DMS53 treated with DMSO at 0.1 percent for 48 hours (cell line): ENCODE measurements around the gene ALDH1A2.
"Not testable (repeated sequence)": the region's sequence is repeated elsewhere in the genome, so short reads cannot be mapped to it uniquely, and the experiment has no call there.

Experiments used
- DNase-seq: peaks from one replicate; lab custom pipeline; 2025; ENCODE audit not compliant: unreplicated experiment; lab: John Stamatoyannopoulos, UW

The ALDH1A2 gene

GRCh38 chr15:58065445-58066041, at the start of gene ALDH1A2:
Gene ALDH1A2, minus strand, starts transcription at chr15:58065711. Its CDS starts 61 bp downstream, at chr15:58065650.
- no peak for DNase-seq

DNA sequence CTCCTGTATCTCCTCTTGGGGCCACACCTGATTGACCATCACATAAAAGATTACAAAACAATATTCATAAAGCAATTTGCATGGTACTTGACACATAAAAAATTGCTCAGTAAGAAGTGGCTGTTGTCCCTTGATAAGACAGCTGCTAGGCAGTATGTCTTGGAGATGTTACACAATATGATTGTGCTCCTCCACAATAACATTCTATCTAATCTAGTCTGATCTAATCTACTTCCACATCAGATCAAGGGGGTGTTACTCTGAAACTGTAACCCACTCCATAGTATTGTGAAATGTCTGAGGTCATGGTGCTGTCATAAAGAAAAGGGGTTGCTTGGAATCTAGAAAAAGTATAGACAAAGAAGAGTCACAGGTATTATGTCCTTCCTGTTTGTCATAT, 49.3 kb upstream of the ALDH1A2 start:
- DNase-seq, result no peak

DNA sequence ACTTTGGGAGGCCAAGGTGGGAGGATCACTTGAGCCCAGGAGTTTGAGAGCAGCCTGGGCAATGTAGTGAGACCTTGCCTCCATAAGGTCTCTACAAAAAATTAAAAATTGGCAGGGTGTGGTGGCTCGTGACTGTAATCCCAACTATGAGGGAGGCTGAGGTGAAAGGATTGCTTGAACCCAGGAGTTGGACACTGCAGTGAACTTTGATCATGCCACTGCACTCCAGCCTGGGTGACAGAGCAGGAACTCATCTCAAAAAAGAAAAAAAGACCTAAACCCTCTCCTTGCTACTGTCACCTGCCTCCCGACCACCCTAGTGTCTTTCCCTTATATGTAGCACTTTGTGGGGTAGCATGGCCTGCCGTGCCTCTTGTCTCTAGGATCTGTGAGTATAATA, 48.9 kb upstream of the ALDH1A2 start:
- no peak for DNase-seq

- not testable (repeated sequence) for DNase-seq
These were observed 47.8 kb upstream of the ALDH1A2 start for GRCh38 chr15:58113358-58113757.

DNA sequence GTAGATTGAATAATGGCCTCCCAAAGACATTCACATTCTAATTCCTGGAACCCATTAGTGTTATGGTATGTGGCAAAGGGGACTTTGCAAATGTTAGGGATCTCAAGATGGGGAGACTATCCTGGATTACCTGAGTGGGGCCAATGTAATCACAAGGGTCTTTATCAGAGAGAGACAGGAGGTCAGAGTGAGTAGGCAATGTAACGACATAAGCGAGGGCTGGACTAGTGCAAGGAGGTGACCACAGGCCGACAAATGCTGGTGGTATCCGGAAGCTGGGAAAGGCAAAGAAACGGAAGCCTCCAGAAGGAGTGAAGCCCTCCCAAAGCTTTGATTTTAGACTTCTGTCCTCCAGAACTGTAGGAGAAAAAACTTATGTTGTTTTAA, 46.2 kb upstream of the ALDH1A2 start:
- DNase-seq, result no peak

DNA sequence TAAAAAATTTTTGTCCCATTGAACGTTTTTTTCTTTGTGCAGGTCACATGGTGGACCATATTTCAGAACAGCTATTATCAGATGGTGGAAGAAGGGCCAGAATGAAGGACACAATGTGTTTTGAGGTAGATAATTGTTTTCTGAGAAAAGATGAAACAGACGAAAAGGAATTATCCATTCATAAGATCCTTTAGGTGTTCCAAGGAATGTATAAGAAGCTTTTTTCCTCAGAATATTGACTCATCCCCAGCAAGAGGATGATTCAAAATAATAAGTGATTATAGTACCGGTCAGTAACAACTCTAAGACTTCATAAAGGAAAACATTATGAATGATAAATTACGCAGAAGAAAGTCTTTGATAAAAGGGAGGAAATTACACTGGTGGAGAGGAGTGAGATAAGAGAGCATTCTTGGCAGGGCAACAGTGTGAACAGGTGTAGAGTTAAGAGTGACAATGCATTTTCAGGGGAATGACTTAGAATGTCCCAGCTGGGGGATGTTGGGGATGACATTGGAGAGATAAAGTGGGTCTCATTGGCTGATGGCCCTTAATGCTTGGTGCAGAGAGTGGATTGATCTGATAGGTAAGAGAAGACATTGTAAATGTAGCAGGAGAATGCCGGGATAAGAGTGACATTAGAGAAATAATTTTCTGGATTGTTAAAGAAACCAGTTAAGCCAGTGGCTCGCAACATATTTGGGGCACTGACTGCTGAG, 45.6 kb upstream of the ALDH1A2 start:
- DNase-seq, result no peak

- DNase-seq, result no peak
These were observed 43.9 kb upstream of the ALDH1A2 start for GRCh38 chr15:58109419-58109818.

DNA sequence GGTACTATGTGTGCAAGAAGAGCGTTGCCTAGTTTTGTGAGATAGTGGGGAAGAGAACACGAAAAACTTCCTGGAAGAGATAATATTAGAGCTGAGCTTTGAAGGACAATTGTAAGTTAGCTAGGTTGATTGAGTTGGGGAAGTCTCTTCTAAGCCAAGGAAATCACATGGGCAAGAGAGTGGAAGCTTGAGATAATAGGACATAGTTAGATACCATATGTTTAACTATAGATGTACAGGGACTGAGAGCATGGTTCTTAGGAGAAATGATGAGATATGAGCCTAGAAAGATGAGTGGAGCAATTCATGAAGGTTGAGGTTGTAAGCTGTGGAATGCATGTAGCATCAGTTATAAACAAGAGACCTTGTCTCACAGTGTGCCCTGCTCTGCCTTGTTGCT, 42.6 kb upstream of the ALDH1A2 start:
- DNase-seq, result no peak

- DNase-seq, result no peak
These were observed 38.0 kb upstream of the ALDH1A2 start for GRCh38 chr15:58103482-58103881.

DNA sequence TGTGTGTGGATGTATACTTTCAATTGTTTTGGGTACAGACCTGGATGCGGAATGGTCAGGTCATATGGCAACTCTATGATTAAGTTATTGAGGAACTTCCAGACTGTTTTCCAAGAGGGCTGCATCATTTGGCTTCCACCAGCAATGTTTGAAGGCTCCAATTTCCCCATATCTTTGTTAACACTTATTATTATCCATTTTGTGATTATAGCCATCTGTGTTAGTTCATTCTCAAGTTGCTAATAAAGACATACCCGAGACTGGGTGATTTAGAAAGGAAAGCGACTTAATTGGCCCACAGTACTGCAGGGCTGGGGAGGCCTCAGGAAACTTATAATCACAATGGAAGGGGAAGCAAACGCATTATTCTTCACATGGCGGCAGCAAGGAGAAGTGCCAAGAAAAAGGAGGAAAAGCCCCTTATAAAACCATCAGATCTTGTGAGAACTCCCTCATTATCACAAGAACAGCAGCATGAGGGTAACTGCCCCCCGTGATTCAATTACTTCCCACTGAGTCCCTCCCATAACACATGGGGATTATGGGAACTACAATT, 31.1 kb upstream of the ALDH1A2 start:
- DNase-seq, result no peak

- no peak for DNase-seq
These were observed 29.9 kb upstream of the ALDH1A2 start for GRCh38 chr15:58095415-58095814.

GRCh38 chr15:58087871-58088270, 22.4 kb upstream of the ALDH1A2 start:
- no peak for DNase-seq

DNA sequence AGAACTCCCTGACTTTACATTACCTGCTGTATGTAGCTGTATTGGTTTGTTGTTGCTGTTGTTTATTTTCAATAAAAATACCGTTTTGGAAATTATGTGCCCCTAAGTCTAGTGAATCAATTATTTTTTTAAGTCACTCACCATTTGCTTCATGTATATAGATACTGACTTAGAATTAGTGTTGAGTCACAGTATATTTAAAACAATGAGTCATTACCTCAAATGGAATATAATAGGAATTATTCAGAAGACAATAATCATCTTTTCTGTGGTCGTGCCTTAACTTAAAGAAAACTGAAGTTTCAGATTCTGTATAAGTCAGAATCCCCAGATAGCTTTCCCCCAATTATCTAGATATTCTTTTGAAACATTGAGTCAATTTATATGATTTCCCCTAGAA, 21.0 kb upstream of the ALDH1A2 start:
- no peak for DNase-seq

- no peak for DNase-seq
These were observed 18.0 kb upstream of the ALDH1A2 start for GRCh38 chr15:58083526-58083925.

DNA sequence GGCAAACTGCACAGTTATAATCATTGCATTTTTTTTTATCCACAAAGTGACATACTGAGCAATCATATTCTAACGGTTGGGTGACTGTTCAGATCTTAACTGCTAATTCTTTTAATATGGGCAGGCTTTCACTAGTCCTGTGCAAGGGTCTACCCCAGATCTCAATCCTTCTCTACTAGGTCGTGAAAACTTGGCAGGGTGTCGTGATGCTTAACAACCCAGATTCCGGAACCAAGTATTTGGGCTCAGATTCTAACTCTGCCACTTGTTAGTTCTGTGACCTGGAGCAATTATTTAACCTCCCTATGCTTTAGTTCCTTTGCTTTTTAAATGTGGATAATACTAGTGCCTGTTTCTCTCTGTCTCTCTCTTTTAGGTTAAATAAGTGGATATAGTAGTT, 16.4 kb upstream of the ALDH1A2 start:
- no peak for DNase-seq

DNA sequence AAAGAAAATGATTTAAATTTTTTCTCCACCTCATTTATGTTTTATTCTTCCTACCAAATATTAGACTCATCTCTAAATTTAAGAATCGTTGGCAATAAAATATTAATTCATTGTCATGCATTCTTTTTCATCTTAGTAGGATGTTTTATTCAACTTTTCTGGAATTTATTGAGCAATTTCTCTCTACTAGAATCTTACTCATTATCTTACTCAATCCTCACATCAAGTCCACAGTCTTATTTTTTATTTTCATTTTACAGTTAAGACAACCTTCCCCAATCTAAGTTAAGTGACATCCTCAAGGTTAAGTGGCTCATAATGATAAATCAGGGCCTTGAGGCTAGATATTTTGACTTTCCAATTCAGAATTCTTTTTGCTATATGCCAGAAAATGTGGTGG, 15.9 kb upstream of the ALDH1A2 start:
- no peak for DNase-seq

DNA sequence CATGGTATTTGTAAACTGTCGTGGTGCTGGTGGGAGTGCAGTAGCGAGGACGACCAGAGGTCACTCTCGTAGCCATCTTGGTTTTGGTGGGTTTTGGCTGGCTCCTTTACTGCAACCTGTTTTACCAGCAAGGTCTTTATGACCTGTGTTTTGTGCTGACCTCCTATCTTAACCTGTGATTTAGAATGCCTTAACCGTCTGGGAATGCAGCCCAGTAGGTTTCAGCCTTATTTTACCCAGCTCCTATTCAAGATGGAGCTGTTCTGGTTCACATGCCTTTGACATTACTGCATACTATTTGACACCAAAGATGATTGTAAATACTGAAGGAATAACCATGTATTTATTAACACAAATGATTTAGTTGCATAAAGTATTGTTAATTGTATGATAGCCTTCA, 15.4 kb upstream of the ALDH1A2 start:
- not testable (repeated sequence) for DNase-seq

- no peak for DNase-seq
These were observed 14.9 kb upstream of the ALDH1A2 start for GRCh38 chr15:58080398-58080797.

- no peak for DNase-seq
These were observed 13.1 kb upstream of the ALDH1A2 start for GRCh38 chr15:58078591-58078990.

DNA sequence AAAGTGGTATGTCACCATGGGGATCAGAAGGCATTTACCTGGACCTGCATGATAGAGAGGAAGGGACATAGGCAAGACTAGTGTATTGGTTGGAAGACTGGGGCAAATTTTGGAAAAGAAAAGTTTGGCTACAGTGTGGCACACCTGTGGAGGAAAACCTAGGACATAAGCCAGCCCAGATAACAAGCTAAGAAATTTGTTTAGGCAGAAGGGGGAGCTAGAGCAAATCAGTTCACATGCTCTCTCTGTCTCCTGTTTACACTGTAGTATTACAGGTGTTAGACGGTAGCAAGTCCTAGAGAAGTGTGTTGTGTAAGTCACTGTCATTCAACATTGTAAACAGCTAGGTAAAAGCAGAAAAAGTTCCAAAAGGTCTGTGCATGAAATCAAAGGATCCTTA, 11.9 kb upstream of the ALDH1A2 start:
- peak; percentile 35 for DNase-seq

DNA sequence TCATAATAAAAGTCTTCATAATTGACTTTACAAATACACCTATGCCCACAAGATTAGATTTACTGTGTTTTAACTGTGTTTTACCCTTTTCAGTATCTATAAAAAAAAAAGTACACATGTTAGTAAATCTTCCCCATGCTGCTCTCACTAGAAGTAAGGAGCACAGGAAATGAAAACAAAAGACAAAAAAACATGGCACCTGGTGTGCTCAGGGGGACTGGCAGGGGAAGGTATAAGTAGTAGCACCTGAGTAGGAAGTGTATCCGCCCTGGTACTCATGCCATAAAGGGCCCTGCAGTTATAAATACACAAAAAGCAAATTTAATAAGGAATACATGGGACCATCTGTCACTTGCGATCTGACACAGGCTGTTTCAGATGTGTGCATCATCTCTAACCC, 8.9 kb upstream of the ALDH1A2 start:
- no peak for DNase-seq

GRCh38 chr15:58070801-58071418, 5.4 kb upstream of the ALDH1A2 start:
- DNase-seq, result peak; percentile 54
